Suprapubic skin (tissue), 4 donors: ENCODE data around the gene RUNX2.

Experiments used
- CTCF ChIP-seq, 2 donors: fragments of 200-600 bp in 1 of 2; fragments of 450-650 bp in 1 of 2; sonication (generic) in 1 of 2; IDR thresholded peaks; one replicate each; pipeline ENCODE4 v1.5.1; 2016 to 2019; ENCODE audit warnings: antibody characterized with exemption in 2 of 2, mild to moderate bottlenecking in 1 of 2, moderate library complexity in 1 of 2
- EP300 ChIP-seq: sonication (generic); formaldehyde crosslinking; IDR thresholded peaks from one replicate; pipeline ENCODE4 v1.6.1; 2017; ENCODE audit warnings: antibody characterized with exemption
- POLR2A ChIP-seq, 2 donors: fragments of 450-650 bp; IDR thresholded peaks; one replicate each; pipeline ENCODE4 v1.6.1; 2017; ENCODE audit warnings: antibody characterized with exemption in 2 of 2, mild to moderate bottlenecking in 2 of 2, moderate library complexity in 2 of 2
- POLR2AphosphoS5 ChIP-seq, 3 donors: sonication (generic); formaldehyde crosslinking; IDR thresholded peaks; one replicate each; pipeline ENCODE4 v1.6.1; 2017; ENCODE audit warnings: antibody characterized with exemption in 3 of 3

- no peak for TF ChIP-seq CTCF (IDR thresholded peaks at IDR 0.05)
- TF ChIP-seq POLR2AphosphoS5 (IDR thresholded peaks at IDR 0.05), result no peak
- no peak for TF ChIP-seq POLR2A (IDR thresholded peaks at IDR 0.05)
- no peak for TF ChIP-seq EP300
These were observed 170.5 kb downstream of the RUNX2 start for GRCh38 chr6:45498591-45498990.
